HepG2 (cell line): Measurements from ENCODE around the gene CLASP2. TPM values are rescaled to one million over a fixed set of nuclear protein-coding genes. Genes with fewer than 3 reads are reported as not detected.
A peak's percentile ranks its signal among the peaks of the same experiment; 100 is the strongest.

Experiments
- ATAC-seq: fragments of 200-7000 bp; cut with Tn5 transposase; 3 replicates; pipeline ENCODE4 v1.9.1; 2020; ENCODE audit warnings: mild to moderate bottlenecking, moderate library complexity
- BruUV-seq: library from RNA; stranded (reverse); fragments of 400-500 nt; replicated peaks from 2 replicates; lab custom pipeline; 2021; lab: Mats Ljungman, UMichigan
- CTCF ChIA-PET: fragments of 300-600 bp; formaldehyde crosslinking; extraction: SDS; loops from one replicate; lab custom pipeline; 2021; ENCODE audit warnings: low total read pairs, inconsistent platforms, low intra/inter-chr PET ratio; lab: Yijun Ruan, JAX
- POLR2A ChIA-PET: fragments of 350-600 bp; sonication (Branson Sonifier 250); formaldehyde crosslinking; loops from one replicate; lab custom pipeline; 2020; ENCODE audit warnings: antibody characterized with exemption, inconsistent platforms; lab: Yijun Ruan, JAX
- DNase-seq: peaks from one replicate; pipeline ENCODE4 v3.0.0-alpha.2; 2015; ENCODE audit warnings: low spot score
- FAIRE-seq: peaks from 3 replicates; lab custom pipeline; 2011; peaks lifted over from hg19 to GRCh38; lab: Jason Lieb, UNC
- H2AFZ ChIP-seq: one replicate; pipeline ENCODE4 v1.6.1; 2011; ENCODE audit warnings: low read length, inconsistent platforms
- H3K27ac ChIP-seq: fragments of 300-600 bp; 3 replicates; pipeline ENCODE4 v1.8.0; 2011; ENCODE audit warnings: mixed run types, mild to moderate bottlenecking, mixed read lengths, low read length, inconsistent platforms; ENCODE audit not compliant: insufficient read depth; ENCODE audit errors: extremely low read length
- H3K27me3 ChIP-seq, 2 experiments: fragments of 200-600 bp in 1 of 2; 2 replicates in 1 of 2; 3 replicates in 1 of 2; pipeline versions ENCODE4 v1.6.0 to v1.8.0; 2011; ENCODE audit warnings: low read length in 2 of 2, mild to moderate bottlenecking in 2 of 2, moderate library complexity in 2 of 2, inconsistent platforms in 1 of 2; ENCODE audit not compliant: insufficient read depth in 2 of 2, control insufficient read depth in 1 of 2
- H3K36me3 ChIP-seq, 2 experiments: fragments of 200-600 bp in 1 of 2; replicated peaks in 1 of 2; 2 replicates in 1 of 2; 3 replicates in 1 of 2; pipeline versions ENCODE4 v1.5.1 to v1.8.0; 2011; ENCODE audit warnings: low read length in 2 of 2, inconsistent platforms in 1 of 2; ENCODE audit not compliant: insufficient read depth in 2 of 2, control insufficient read depth in 1 of 2
- H3K4me1 ChIP-seq: 2 replicates; pipeline ENCODE4 v1.5.1; 2012; ENCODE audit warnings: low read length, inconsistent platforms; ENCODE audit not compliant: insufficient read depth
- H3K4me2 ChIP-seq: 2 replicates; pipeline ENCODE4 v1.6.0; 2011; ENCODE audit warnings: low read depth, low read length, inconsistent platforms
- H3K4me3 ChIP-seq, 3 experiments: fragments of 200-600 bp in 1 of 3; sonication (generic), shearing (Covaris generic) in 1 of 3; replicated peaks in 1 of 3; 2 replicates each; pipeline ENCODE4 v1.5.1; 2011 to 2016; ENCODE audit warnings: low read length in 3 of 3, inconsistent platforms in 2 of 3, low read depth in 2 of 3, mild to moderate bottlenecking in 2 of 3, control low read depth in 1 of 3, mixed read lengths in 1 of 3; ENCODE audit not compliant: insufficient read depth in 1 of 3
- H3K79me2 ChIP-seq: one replicate; pipeline ENCODE4 v1.6.1; 2011; ENCODE audit warnings: low read length, inconsistent platforms; ENCODE audit not compliant: insufficient read depth
- H3K9ac ChIP-seq: 2 replicates; pipeline ENCODE4 v1.6.0; 2011; ENCODE audit warnings: mild to moderate bottlenecking, low read depth, low read length, inconsistent platforms; ENCODE audit not compliant: insufficient read depth
- H3K9me3 ChIP-seq: 2 replicates; pipeline ENCODE4 v1.5.1; 2012; ENCODE audit warnings: mild to moderate bottlenecking, low read length
- H4K20me1 ChIP-seq: 2 replicates; pipeline ENCODE4 v1.6.0; 2011; ENCODE audit warnings: inconsistent platforms, mild to moderate bottlenecking, low read length, moderate library complexity; ENCODE audit not compliant: insufficient read depth
- ARID3A ChIP-seq: IDR thresholded peaks from 2 replicates; pipeline ENCODE4 v1.6.1; 2012; ENCODE audit warnings: low read depth, low read length, improper control_type of control experiment
- ARID5B ChIP-seq: IDR thresholded peaks from 2 replicates; pipeline ENCODE4 v1.4.0; 2020; ENCODE audit warnings: mild to moderate bottlenecking, missing genetic modification reagents
- ETV6 ChIP-seq: sonication (generic); formaldehyde crosslinking; conservative IDR thresholded peaks from 2 replicates; pipeline ENCODE4 v1.4.0; 2020; ENCODE audit warnings: missing genetic modification reagents
- NPAS2 ChIP-seq: sonication (generic); formaldehyde crosslinking; IDR thresholded peaks from 2 replicates; pipeline ENCODE4 v1.8.0; 2022; ENCODE audit warnings: mild to moderate bottlenecking, missing genetic modification reagents, borderline replicate concordance
- NR2F6 ChIP-seq, 2 experiments: IDR thresholded peaks; 2 replicates each; pipeline ENCODE4 v1.6.1; 2016; ENCODE audit warnings: antibody characterized with exemption in 1 of 2, mild to moderate bottlenecking in 1 of 2
- PAXIP1 ChIP-seq: sonication (generic); formaldehyde crosslinking; conservative IDR thresholded peaks from 2 replicates; pipeline ENCODE4 v1.4.0; 2020; ENCODE audit warnings: mild to moderate bottlenecking, missing genetic modification reagents, moderate library complexity
- PCBP2 ChIP-seq: fragments of 200-400 bp; formaldehyde crosslinking; optimal IDR thresholded peaks from 2 replicates; pipeline ENCODE3; 2018; ENCODE audit warnings: low read length, low read depth; ENCODE audit not compliant: poor library complexity, severe bottlenecking
- ZFAT ChIP-seq: sonication (generic); formaldehyde crosslinking; conservative IDR thresholded peaks from 2 replicates; pipeline ENCODE4 v1.8.1; 2023; ENCODE audit warnings: missing genetic modification reagents, inconsistent platforms
- ZFP41 ChIP-seq: sonication (generic); formaldehyde crosslinking; IDR thresholded peaks from 2 replicates; pipeline ENCODE4 v1.4.0; 2020; ENCODE audit warnings: mild to moderate bottlenecking, missing genetic modification reagents, borderline replicate concordance
- ZNF737 ChIP-seq: sonication (generic); formaldehyde crosslinking; IDR thresholded peaks from 2 replicates; pipeline ENCODE4 v1.5.0; 2020; ENCODE audit warnings: missing genetic modification reagents, mild to moderate bottlenecking, borderline replicate concordance
- WGBS: methylation state at CpG from one replicate; pipeline ENCODE4 v1.1.6; 2017; ENCODE audit warnings: low lambda C conversion rate; 5-methylcytosine and 5-hydroxymethylcytosine counted together
- in situ Hi-C: cut with HindIII; loops from 2 replicates; pipeline ENCODE4 v1.10.0; 2017; ENCODE audit warnings: low pct_unique_long_range_greater_than_20kb; ENCODE audit not compliant: extremely low pct_ligation_motif_present
- intact Hi-C: fragments of 100-400 bp; cut with micrococcal nuclease; formaldehyde crosslinking; loops from one replicate; pipeline ENCODE4 v1.10.0; 2022; ENCODE audit not compliant: unreplicated experiment
- polyA plus RNA-seq, 8 experiments: library from polyadenylated mRNA; depleted of rRNA in 3 of 8; stranded (reverse) in 7 of 8; unstranded in 1 of 8; fragments of >200 nt; fragmentation: Illumina TruSeq in 4 of 8; extraction: Trizol in 4 of 8; gene quantifications; 2 replicates each; pipeline versions ENCODE4 v1.2.1 to v1.2.3, GENCODE V29; 2011 to 2016; ENCODE audit warnings: low read depth in 4 of 8, missing spikeins in 1 of 8, mixed read lengths in 1 of 8; ENCODE audit not compliant: insufficient read depth in 1 of 8
- total RNA-seq, 5 experiments: library from RNA; depleted of rRNA; stranded (reverse); fragments of >200 nt; fragmentation: Illumina TruSeq; extraction: Trizol; gene quantifications; 2 replicates each; pipeline ENCODE4 v1.2.3, GENCODE V29; 2016; ENCODE audit warnings: low read depth in 1 of 5

Gene CLASP2
- total and polyA plus RNA-seq, 2 of the 13 experiments (the other 11 are each of a cell fraction or from before 2014, with no cell fraction given) = 15.7 to 34.8 TPM

GRCh38 chr3:33639889-33640288 is 78.2 kb downstream of the CLASP2 start (continued):
- TF ChIP-seq ARID5B (no peak), NPAS2 (CRISPR knock-in tag) (no peak)
- TF ChIP-seq, all 625 proteins: peak for 0

GRCh38 chr3:33637482-33637881 is 80.6 kb downstream of the CLASP2 start:
- peak overlapping the region; percentile 13 for H3K27ac ChIP-seq
- no TSS peak for BruUV-seq
- H3K36me3 ChIP-seq = peaks cover 0 to 5% of the 10 kb centered on the region in 2 experiments; a peak in 3 of 5 replicates
- no peak overlapping the region for H2AFZ ChIP-seq
- intact Hi-C loops = no loop called here
- ATAC-seq = peak; percentile 69
- no peak overlapping the region for H3K4me3 ChIP-seq
- no peaks in the 10 kb centered on the region for H3K27me3 ChIP-seq
- FAIRE-seq = no peak
- POLR2A ChIA-PET = interaction anchor here (1.4 to 2.0 kb wide), 2 partner anchors 149 to 161 kb away, joined by 4 to 6 read pairs; partner anchors contain the start of gene PDCD6IP
- no peak overlapping the region for H3K9ac ChIP-seq
- peaks cover 19% of the 10 kb centered on the region for H3K4me1 ChIP-seq
- in situ Hi-C loops = loop anchor here (5.0 kb wide), 2 partner anchors 80 to 150 kb away; partner anchors contain the start of gene CLASP2
- H3K4me2 ChIP-seq = 0 out of 2 replicates have a peak overlapping the region, but pooled peaks have one; percentile 5
- peak; percentile 62 for DNase-seq
- no peaks in the 10 kb centered on the region for H3K9me3 ChIP-seq
- no peaks in the 10 kb centered on the region for H4K20me1 ChIP-seq
- CTCF ChIA-PET = interaction anchor here (1.9 kb wide), 1 partner anchor 150 kb away, joined by 18 read pairs; no protein-coding TSS in a partner anchor
- WGBS = 7% methylated on average over 5 of the region's 5 CpGs
- no peaks in the 10 kb centered on the region for H3K79me2 ChIP-seq
- TF ChIP-seq ARID3A (no peak), ZFP41 (CRISPR knock-in tag) (no peak), PCBP2 (no peak), NR2F6 (IDR thresholded peaks at IDR 0.05) (no peak; the same call in 1 of the 2 replicates), NR2F6 (CRISPR knock-in tag; IDR thresholded peaks at IDR 0.05) (0 out of 2 replicates have a peak, but pooled peaks have one; percentile 21), ZNF737 (CRISPR knock-in tag) (no peak), PAXIP1 (CRISPR knock-in tag) (peak; percentile 62), ETV6 (CRISPR knock-in tag) (no peak), ZFAT (CRISPR knock-in tag) (no peak)
